Thyroid gland (tissue), 4 donors: ENCODE results near the gene PCTP.

Source experiments
- POLR2A ChIP-seq, 2 donors: fragments of 450-650 bp; IDR thresholded peaks; one replicate each; pipeline ENCODE4 v1.6.1; 2017; ENCODE audit warnings: antibody characterized with exemption in 2 of 2, mild to moderate bottlenecking in 2 of 2, moderate library complexity in 1 of 2
- TF ChIP-seq, protein P1 (sequence below), 6 experiments: fragments of 200-600 bp in 3 of 6; fragments of 450-650 bp in 3 of 6; sonication (generic) in 3 of 6; IDR thresholded peaks; one replicate each; pipeline ENCODE4 v1.5.1; 2016 to 2019; ENCODE audit warnings: antibody characterized with exemption in 6 of 6, mild to moderate bottlenecking in 2 of 6, inconsistent platforms in 1 of 6, moderate library complexity in 1 of 6

DNA sequence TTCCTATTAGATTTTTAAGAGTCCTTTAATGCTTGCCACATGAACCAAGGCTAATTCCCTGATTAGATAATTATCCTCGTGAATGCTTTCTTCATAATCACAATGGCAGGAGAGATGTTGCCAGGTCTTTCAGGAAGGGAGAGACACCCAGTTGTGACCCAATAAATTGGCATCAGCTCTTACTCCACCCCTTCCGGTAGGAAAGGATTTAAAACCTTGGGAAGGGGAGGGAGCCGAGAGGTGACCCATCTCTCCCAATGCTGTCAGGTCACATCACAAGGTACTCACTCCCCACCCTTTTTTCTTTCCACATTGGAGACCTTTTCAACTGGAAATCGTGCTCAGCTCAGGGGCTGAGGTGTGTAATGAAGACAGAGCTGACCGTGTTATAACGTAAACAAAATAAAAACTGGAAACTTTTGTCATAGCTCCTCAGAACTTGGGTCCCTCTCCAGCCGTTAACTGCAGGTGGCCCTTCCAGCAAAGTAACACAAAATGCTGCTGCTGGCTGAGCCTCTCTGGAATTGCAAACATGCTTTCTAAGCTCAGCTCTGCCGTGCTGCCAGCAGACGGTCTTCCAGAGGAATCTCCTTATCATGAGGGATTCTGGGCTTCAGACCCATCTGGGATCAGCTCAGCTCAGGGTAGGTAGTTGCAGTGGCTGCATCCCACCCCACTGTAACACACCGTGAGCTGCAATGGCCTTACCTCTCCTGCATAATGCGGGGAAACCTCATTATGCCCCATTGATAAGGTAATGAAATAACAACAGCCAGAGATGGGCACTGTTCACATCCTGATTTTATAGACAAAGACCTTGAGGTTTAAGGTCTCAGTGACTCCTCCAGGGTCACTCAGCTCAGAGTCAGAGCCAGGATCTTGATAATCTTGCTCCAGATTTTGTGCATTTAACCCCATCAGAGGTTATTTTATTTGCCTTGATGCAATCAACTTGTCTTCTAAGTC, 43.8 kb upstream of the PCTP start:
- TF ChIP-seq, protein P1, sequence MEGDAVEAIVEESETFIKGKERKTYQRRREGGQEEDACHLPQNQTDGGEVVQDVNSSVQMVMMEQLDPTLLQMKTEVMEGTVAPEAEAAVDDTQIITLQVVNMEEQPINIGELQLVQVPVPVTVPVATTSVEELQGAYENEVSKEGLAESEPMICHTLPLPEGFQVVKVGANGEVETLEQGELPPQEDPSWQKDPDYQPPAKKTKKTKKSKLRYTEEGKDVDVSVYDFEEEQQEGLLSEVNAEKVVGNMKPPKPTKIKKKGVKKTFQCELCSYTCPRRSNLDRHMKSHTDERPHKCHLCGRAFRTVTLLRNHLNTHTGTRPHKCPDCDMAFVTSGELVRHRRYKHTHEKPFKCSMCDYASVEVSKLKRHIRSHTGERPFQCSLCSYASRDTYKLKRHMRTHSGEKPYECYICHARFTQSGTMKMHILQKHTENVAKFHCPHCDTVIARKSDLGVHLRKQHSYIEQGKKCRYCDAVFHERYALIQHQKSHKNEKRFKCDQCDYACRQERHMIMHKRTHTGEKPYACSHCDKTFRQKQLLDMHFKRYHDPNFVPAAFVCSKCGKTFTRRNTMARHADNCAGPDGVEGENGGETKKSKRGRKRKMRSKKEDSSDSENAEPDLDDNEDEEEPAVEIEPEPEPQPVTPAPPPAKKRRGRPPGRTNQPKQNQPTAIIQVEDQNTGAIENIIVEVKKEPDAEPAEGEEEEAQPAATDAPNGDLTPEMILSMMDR (IDR thresholded peaks at IDR 0.05): no peak
- no peak for TF ChIP-seq POLR2A (IDR thresholded peaks at IDR 0.05)
